Measurements from ENCODE around the gene RBFOX1.

GRCh38 chr16:7597677-7598076 is 265.0 kb downstream of the RBFOX1 start:
- TF ChIP-seq CTCF (IDR thresholded peaks at IDR 0.05) = no peak
- TF ChIP-seq EZH2 (IDR thresholded peaks at IDR 0.05; ENCODE audit: borderline replicate concordance, insufficient read depth, low read depth, low read length, poor library complexity, severe bottlenecking) = no peak
